ENCODE results near the gene SCAMP4. TPM values are rescaled to one million over a fixed set of nuclear protein-coding genes. Genes with fewer than 3 reads are reported as not detected.
A peak's percentile ranks its signal among the peaks of the same experiment; 100 is the strongest.

Gene SCAMP4
- total and polyA plus RNA-seq, 9 of the 15 experiments (the other 6 are each of a cell fraction or from before 2014, with no cell fraction given) = 0.81 to 45.9 (median 12.8) TPM

- H4K20me1 ChIP-seq (replicated peaks; ENCODE audit: control insufficient read depth, insufficient read depth, low read length) = peaks cover 18% of the 10 kb centered on the region; the same call in 1 of the 2 replicates
- no peaks in the 10 kb centered on the region for H3K27me3 ChIP-seq (ENCODE audit: control insufficient read depth in 2 of 2, insufficient read depth in 2 of 2, low read length in 2 of 2)
- peaks cover 3% of the 10 kb centered on the region for H3K9me1 ChIP-seq (ENCODE audit: control insufficient read depth, insufficient read depth, low read length)
- POLR2A ChIA-PET = interaction anchor here (0.7 kb wide), 1 partner anchor 50 kb away, joined by 4 read pairs; no protein-coding TSS in a partner anchor
- peak overlapping the region in 1 of 2 experiments; percentile 36; a peak in 1 of 4 replicates for H3K9ac ChIP-seq (ENCODE audit: insufficient read depth in 1 of 2, low read depth in 2 of 2, low read length in 2 of 2)
- no TSS peak for BruUV-seq (replicated peaks)
- H3K4me2 ChIP-seq (ENCODE audit: insufficient read depth, low read length) = no peak overlapping the region
- no peak overlapping the region for H2AFZ ChIP-seq (ENCODE audit: low read depth, low read length)
- H3K79me2 ChIP-seq (ENCODE audit: control insufficient read depth, insufficient read depth, low read length) = peaks cover 49% of the 10 kb centered on the region
- no peak overlapping the region for H3K27ac ChIP-seq (ENCODE audit: extremely low read depth, low read depth, low read length)
- TF ChIP-seq FOXJ3 (CRISPR knock-in tag; IDR thresholded peaks at IDR 0.05) = no peak
- TF ChIP-seq GMEB1 (CRISPR knock-in tag; IDR thresholded peaks at IDR 0.05) = no peak
- TF ChIP-seq CBX8 (IDR thresholded peaks at IDR 0.05; ENCODE audit: borderline replicate concordance, extremely low read depth, low read depth, low read length, poor library complexity, severe bottlenecking) = no peak
- no peak for TF ChIP-seq BRCA1 (IDR thresholded peaks at IDR 0.05)
- no peak for TF ChIP-seq BRCA1 (CRISPR knock-in tag; IDR thresholded peaks at IDR 0.05)
- no peak for TF ChIP-seq HBP1 (CRISPR knock-in tag; IDR thresholded peaks at IDR 0.05)
- TF ChIP-seq ZNF444 (CRISPR knock-in tag; IDR thresholded peaks at IDR 0.05) = no peak
- TF ChIP-seq ASH1L (IDR thresholded peaks at IDR 0.05; ENCODE audit: borderline replicate concordance, low read depth, partially characterized antibody) = no peak
- peaks cover 0 to 50% of the 10 kb centered on the region in 2 experiments; a peak in 2 of 5 replicates for H3K4me1 ChIP-seq (replicated peaks in 1 of 2; ENCODE audit: control insufficient read depth in 2 of 2, insufficient read depth in 2 of 2, low read length in 2 of 2)
- WGBS (ENCODE audit: insufficient coverage, low coverage, missing lambda C conversion rate) = 93% methylated on average over 25 of the region's 38 CpGs
- in situ Hi-C loops (cut with MboI) (no loop called here), intact Hi-C loops (cut with micrococcal nuclease) (no loop called here)
- CTCF ChIA-PET (ENCODE audit: low intra/inter-chr PET ratio) = no interaction called here
- peaks cover 52% of the 10 kb centered on the region; the same call in 2 of the 3 replicates for H3K36me3 ChIP-seq (ENCODE audit: control insufficient read depth, insufficient read depth, low read length)
- H3K9me3 ChIP-seq (replicated peaks; ENCODE audit: control insufficient read depth, insufficient read depth, low read depth, low read length) = no peaks in the 10 kb centered on the region
- ATAC-seq (no peak), FAIRE-seq (no peak), DNase-seq (ENCODE audit: extremely low read depth in 1 of 4, low spot score in 3 of 4) (no peak)
- H3K4me3 ChIP-seq = no peak overlapping the region
These were observed 65.0 kb downstream of the SCAMP4 start for GRCh38 chr19:1970003-1970805.

Measured in K562 (cell line).